ENCODE measurements around the gene CAGE1. TPM values are rescaled to one million over a fixed set of nuclear protein-coding genes. Genes with fewer than 3 reads are reported as not detected.

CAGE1 gene
- total RNA-seq, 4 donors from 2014 or later = not detected

DNA sequence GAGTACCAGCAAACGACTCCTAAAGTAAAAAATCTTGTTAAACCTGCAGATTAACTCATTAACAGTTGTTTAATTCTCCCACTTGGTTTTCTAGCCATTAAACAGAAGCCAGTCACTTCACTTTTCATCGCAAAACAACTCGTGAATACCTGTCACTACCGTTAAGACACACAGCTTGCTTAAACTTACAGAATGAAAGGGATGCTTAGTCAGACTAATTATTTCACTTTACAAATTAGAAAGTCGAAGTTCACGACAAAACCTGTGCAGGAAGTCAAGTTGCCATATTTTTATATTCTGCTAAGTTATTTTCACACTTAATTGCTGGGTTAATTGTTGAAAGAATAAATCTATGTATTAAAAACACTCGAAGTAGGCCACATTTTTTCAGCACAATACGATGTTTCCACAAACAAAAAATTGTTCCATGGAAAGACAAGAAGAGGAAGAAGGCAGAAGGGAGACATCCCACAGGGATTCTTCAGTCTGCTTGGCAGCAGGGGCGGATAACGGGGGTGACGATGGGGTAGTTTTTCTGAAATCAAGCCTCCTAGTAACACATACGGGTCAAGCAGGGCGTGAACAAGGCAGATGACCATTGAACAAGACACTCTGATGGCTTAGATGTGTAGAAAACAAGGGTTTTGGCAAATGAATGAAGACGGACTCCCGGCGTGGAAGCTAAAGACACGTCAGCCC is 77.5 kb downstream of the CAGE1 start:
- ATAC-seq = no peak
- peak overlapping the region; percentile 69 to 85 for H3K4me3 ChIP-seq
- peak overlapping the region; percentile 83 to 99 (median 97) for H3K27ac ChIP-seq
- no peaks in the 10 kb centered on the region for H3K27me3 ChIP-seq
- H3K4me1 ChIP-seq = peaks cover 0 to 48% (median 12%) of the 10 kb centered on the region in 3 donors
- TF ChIP-seq POLR2AphosphoS5 (IDR thresholded peaks at IDR 0.05) (no peak), EP300 (IDR thresholded peaks at IDR 0.05) (no peak), POLR2A (IDR thresholded peaks at IDR 0.05) (no peak)
- TF ChIP-seq, protein P1, sequence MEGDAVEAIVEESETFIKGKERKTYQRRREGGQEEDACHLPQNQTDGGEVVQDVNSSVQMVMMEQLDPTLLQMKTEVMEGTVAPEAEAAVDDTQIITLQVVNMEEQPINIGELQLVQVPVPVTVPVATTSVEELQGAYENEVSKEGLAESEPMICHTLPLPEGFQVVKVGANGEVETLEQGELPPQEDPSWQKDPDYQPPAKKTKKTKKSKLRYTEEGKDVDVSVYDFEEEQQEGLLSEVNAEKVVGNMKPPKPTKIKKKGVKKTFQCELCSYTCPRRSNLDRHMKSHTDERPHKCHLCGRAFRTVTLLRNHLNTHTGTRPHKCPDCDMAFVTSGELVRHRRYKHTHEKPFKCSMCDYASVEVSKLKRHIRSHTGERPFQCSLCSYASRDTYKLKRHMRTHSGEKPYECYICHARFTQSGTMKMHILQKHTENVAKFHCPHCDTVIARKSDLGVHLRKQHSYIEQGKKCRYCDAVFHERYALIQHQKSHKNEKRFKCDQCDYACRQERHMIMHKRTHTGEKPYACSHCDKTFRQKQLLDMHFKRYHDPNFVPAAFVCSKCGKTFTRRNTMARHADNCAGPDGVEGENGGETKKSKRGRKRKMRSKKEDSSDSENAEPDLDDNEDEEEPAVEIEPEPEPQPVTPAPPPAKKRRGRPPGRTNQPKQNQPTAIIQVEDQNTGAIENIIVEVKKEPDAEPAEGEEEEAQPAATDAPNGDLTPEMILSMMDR (IDR thresholded peaks at IDR 0.05) = no peak
- 1% methylated on average over 11 to 17 of the region's 17 CpGs for WGBS, 2 donors (ENCODE audit: low coverage in 1 of 2)
- H3K36me3 ChIP-seq = peaks cover 3 to 24% of the 10 kb centered on the region in 2 donors
- no peaks in the 10 kb centered on the region for H3K9me3 ChIP-seq

DNA sequence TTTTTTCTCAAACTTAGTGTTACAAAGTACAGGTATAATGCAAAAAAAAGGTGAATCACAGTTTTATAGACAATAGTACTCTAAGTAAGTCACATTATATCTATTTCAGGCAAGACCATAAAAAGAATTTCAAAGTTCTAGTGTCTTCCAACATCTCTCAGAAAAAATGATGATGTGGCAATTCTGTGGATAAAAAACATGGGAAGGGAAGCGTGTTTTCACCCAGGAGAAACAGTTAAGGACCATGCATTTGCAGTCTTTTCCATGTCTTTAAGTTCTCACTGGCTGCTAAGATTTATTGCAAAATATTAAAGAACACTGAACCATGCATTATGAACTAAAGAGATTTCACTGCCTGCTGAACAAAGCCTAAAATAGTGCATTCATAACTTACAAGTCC is 78.4 kb downstream of the CAGE1 start:
- Histone ChIP-seq H3K36me3 (peaks cover 3 to 32% of the 10 kb centered on the region in 2 donors), H3K27ac (no peak overlapping the region), H3K27me3 (no peaks in the 10 kb centered on the region), H3K4me1 (peaks cover 0 to 48% (median 12%) of the 10 kb centered on the region in 3 donors), H3K9me3 (no peaks in the 10 kb centered on the region), H3K4me3 (no peak overlapping the region)
- TF ChIP-seq, protein P1 (IDR thresholded peaks at IDR 0.05) = no peak
- TF ChIP-seq POLR2AphosphoS5 (IDR thresholded peaks at IDR 0.05) (no peak), POLR2A (IDR thresholded peaks at IDR 0.05) (no peak), EP300 (IDR thresholded peaks at IDR 0.05) (no peak)
- 25 to 45% methylated on average over 1 of the region's 1 CpG for WGBS, 2 donors (ENCODE audit: low coverage in 1 of 2)
- ATAC-seq = no peak

DNA sequence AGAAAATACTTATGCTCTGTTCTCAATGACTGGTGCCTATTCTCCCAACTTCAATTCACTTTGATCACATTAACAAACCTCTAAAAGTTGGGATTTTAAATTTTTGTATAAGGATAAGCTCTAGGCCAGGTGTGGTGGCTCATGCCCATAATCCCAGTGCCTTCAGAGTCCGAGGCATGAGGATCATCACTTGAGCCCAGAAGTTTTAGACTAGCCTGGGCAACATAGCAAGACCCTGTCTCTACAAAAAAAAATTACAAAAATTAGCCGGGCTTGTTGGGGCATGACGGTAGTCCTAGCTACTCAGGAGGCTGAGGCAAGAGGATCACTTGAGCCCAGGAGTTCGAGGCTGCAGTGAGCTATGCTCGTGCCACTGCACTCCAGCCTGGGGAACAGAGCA is 80.5 kb downstream of the CAGE1 start:
- TF ChIP-seq POLR2A (IDR thresholded peaks at IDR 0.05) = no peak
- TF ChIP-seq, protein P1 (IDR thresholded peaks at IDR 0.05) = no peak
- no peak for TF ChIP-seq EP300 (IDR thresholded peaks at IDR 0.05)
- TF ChIP-seq POLR2AphosphoS5 (IDR thresholded peaks at IDR 0.05) = no peak
- Histone ChIP-seq H3K4me1 (peaks cover 0 to 48% (median 12%) of the 10 kb centered on the region in 3 donors), H3K4me3 (no peak overlapping the region), H3K36me3 (peaks cover 3 to 54% of the 10 kb centered on the region in 2 donors), H3K9me3 (no peaks in the 10 kb centered on the region), H3K27me3 (no peaks in the 10 kb centered on the region), H3K27ac (no peak overlapping the region)
- WGBS, 2 donors (ENCODE audit: low coverage in 1 of 2) = 84% methylated on average over 5 of the region's 5 CpGs; no CpG with 5 or more reads in 1 of the 2 donors
- no peak for ATAC-seq

DNA sequence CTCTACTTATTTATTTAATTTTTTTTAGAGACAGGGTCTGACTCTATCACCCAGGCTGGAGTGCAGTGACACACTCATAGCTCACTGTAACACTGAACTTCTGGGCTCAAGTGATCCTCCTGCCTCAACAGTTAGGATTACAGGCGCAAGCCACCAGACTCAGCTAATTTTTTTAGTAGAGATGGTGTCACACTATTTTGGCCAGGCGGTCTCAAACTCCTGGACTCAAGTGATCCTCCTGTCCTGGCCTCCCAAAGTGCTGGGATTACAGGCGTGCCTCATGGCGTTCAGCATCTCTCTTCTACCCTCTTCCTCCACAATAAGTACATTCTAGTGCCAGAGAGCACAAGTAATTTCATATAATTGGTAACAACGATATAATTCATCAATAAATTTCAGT is 82.0 kb downstream of the CAGE1 start:
- Histone ChIP-seq H3K36me3 (peaks cover 3 to 69% of the 10 kb centered on the region in 2 donors), H3K4me1 (peaks cover 0 to 41% (median 12%) of the 10 kb centered on the region in 3 donors), H3K4me3 (no peak overlapping the region), H3K9me3 (no peaks in the 10 kb centered on the region), H3K27me3 (no peaks in the 10 kb centered on the region), H3K27ac (no peak overlapping the region)
- 89 to 93% methylated on average over 2 to 5 of the region's 5 CpGs for WGBS, 2 donors (ENCODE audit: low coverage in 1 of 2)
- TF ChIP-seq EP300 (IDR thresholded peaks at IDR 0.05) = no peak
- TF ChIP-seq POLR2AphosphoS5 (IDR thresholded peaks at IDR 0.05) = no peak
- TF ChIP-seq, protein P1 (IDR thresholded peaks at IDR 0.05) = no peak
- ATAC-seq = no peak

DNA sequence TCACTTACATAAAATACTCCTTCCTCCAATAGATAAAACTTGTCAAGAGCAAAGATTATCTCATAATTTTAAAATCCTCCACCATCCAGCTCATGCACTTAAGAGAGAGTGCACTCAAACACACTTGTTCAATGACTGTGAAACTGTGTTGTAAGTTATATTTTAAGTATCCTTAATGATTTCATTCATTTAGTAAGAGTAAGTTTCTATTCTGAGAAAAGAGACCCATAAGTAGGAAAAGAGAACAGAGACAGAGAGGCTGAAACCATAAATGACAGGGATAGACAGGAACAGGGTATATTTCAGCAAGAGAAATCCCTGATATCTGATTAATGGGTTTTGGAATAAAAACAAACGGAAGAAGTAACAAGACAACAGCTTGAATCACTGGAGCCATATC is 84.7 kb downstream of the CAGE1 start:
- 69 to 71% methylated on average over 1 of the region's 1 CpG for WGBS, 2 donors (ENCODE audit: low coverage in 1 of 2)
- no peak overlapping the region for H3K4me3 ChIP-seq
- TF ChIP-seq POLR2A (IDR thresholded peaks at IDR 0.05) (no peak), POLR2AphosphoS5 (IDR thresholded peaks at IDR 0.05) (no peak), EP300 (IDR thresholded peaks at IDR 0.05) (no peak)
- TF ChIP-seq, protein P1 (IDR thresholded peaks at IDR 0.05) = no peak
- peaks cover 3 to 94% of the 10 kb centered on the region in 2 donors for H3K36me3 ChIP-seq
- H3K4me1 ChIP-seq = peaks cover 0 to 14% (median 0%) of the 10 kb centered on the region in 3 donors
- ATAC-seq = no peak
- H3K27me3 ChIP-seq = no peaks in the 10 kb centered on the region
- no peaks in the 10 kb centered on the region for H3K9me3 ChIP-seq
- H3K27ac ChIP-seq = no peak overlapping the region
